T-helper 9 cell (primary cell): ENCODE data around the gene TSPAN9.

ENCODE experiments used
- DNase-seq: peaks from one replicate; pipeline ENCODE4 v3.0.0-alpha.2; 2020

TSPAN9 gene

GRCh38 chr12:3229577-3229976 is 152.4 kb downstream of the TSPAN9 start:
- no peak for DNase-seq

GRCh38 chr12:3230758-3231375 is 153.7 kb downstream of the TSPAN9 start:
- DNase-seq, result no peak

DNA sequence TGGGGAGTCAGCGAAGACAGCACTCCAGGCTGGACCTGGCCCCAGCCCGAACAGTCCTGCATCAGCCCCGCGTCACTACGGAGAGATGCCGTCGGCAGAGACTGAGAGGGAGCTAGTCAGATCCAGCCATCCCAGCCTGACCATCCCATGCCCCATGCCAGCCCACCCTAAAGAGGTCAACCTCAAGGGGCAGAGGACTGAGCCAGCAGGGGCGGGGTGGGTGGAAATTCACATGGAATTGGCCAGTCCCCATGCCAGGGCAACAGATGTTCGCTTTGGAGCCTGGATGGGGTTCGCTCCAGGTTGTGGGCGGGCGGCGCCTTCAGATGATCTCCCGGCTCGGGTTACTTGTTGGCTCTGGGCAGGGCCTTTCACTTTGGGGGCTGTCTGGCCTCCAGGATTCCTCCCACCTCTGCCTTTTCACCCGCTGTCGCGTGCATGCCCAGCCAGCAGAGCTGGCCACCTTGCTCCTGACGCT is 154.3 kb downstream of the TSPAN9 start:
- no peak for DNase-seq

DNA sequence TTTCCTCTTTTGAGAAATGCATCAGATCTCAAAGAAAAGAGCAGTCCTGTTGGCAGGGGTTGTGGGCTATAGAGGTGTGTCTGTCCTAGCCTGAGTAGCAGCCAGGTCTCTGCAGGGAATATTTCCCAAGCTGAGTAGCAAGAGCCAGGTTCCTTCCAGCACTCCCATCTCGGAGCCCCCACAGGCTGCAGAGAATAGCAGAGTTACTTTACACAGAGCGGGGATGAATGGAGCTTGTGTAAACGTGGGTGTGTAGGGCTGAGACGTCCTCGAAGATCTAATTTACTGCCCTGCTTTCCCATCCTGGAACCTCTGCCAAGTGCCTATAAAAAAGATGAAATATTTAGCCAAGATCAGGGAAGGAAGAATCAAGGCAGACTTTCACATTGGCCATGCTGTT is 156.6 kb downstream of the TSPAN9 start:
- DNase-seq, result no peak

DNA sequence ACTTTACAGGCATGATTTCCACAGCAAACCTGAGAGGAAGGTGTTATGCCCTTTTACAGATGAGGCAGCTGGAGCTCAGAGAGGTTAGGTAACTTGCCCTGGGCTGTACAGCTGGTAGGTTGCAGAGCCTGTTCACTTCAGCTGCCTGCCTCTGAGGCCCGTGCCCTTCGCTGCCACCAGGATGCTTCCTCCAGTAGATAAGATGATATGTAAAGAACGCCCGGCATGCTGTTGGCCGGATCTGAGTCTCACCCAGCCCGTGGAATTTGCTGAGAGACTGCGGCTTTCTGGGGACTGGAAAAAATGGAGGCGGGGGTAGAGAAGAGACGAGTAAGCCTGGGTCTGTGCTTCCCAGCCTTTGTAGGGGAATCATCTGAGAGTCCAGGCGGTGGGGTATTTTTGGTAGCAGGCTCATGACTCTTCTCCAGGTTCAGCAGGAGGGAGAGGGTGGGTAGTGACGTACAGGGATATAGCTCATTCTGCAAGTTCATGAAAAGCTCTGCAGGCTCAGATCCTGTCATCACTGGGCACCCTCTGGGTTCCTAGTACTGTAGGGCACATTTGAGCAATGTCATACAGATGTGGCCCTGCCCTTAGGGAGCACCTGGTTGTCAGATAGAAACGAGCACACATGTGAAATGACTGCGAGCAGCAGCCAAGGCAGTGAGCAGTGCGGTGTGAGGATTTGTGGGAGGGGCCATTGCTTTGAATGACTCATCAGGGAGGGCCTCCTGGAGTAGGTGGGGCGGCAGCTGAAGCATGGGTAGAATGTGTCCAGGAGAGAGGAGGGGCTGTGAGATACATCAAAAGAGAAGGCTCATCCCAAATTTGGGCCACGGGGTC is 159.4 kb downstream of the TSPAN9 start:
- DNase-seq, result no peak

GRCh38 chr12:3238196-3238595 is 161.0 kb downstream of the TSPAN9 start:
- DNase-seq, result no peak

DNA sequence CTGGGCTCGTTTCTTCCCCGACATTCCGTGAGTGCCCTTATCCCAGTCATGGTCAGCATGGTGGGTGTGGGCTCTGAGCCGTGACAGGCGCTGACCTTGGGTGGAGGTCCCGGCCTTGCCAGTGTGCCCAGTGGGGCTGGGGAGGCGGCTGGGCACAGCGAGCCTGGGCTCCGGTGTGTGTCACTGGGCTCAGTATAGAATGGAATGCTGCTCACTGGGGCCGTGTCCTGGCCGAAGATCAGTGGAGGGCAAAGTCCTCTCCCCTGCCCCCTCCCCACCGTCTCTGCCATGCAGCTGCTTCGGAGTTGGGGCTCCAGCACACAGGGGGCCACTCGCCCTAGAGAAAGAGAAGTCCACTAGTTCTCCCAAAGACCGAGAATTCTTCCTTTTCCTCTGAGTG is 164.4 kb downstream of the TSPAN9 start:
- no peak for DNase-seq

GRCh38 chr12:3242199-3242863 is 165.2 kb downstream of the TSPAN9 start:
- DNase-seq, result no peak

DNA sequence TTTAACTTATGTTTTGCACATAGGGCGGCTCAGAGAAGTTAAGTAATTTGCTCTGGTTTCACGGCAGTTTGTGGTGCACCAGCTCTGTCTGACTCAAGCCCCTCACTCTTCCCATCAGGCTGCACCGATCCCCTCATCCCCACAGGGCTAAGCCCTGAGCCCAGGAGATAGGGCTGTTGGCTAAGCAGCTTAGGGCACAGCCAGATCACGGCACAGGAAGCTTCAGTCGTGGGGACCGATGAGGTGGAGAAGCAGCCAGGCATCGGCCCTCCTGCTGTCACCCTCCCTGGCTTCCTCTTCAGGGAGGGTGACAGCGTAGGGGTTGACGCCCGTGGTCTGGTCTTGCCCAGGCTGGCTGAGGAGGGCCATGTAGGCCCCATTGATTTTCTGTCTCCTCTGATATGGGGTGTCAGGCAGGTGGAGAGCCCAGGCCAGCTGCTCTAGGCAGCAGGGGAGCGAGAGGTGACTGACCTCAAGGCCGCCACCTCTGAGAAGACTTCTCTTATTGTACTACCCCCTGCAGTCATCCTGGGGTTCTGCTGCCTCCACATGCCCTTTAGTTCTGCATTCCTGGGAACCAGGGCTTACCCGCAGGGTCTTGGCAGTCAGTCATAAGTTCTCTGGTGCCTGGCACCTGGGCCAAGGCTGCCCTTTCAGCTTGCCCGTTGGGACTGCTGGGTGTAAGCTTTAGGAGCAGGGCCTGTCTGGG is 166.4 kb downstream of the TSPAN9 start:
- no peak for DNase-seq

GRCh38 chr12:3244219-3244750 is 167.1 kb downstream of the TSPAN9 start:
- no peak for DNase-seq

- no peak for DNase-seq
These were observed 169.1 kb downstream of the TSPAN9 start for GRCh38 chr12:3246253-3246652.

DNA sequence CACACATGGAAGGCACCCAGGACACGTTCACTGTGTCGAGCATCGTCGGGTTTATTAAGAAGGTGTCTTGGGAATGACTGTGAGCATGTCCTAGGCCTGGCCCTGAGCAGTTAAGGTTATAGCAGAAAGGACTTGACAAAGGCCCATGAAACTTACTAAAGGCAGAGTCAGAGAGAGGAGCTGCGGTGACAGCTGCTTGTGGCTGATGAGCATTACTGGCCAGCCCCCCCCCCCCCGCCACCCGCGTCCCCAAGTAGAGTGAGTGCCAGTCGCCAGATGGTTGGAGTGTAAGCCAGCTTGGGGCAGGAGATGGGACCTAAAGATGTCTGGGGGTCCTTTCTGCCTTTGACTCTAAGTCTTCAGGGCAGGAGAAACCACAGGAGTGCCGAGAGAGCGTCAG is 169.9 kb downstream of the TSPAN9 start:
- DNase-seq, result no peak

GRCh38 chr12:3247629-3248161 is 170.5 kb downstream of the TSPAN9 start:
- no peak for DNase-seq

DNA sequence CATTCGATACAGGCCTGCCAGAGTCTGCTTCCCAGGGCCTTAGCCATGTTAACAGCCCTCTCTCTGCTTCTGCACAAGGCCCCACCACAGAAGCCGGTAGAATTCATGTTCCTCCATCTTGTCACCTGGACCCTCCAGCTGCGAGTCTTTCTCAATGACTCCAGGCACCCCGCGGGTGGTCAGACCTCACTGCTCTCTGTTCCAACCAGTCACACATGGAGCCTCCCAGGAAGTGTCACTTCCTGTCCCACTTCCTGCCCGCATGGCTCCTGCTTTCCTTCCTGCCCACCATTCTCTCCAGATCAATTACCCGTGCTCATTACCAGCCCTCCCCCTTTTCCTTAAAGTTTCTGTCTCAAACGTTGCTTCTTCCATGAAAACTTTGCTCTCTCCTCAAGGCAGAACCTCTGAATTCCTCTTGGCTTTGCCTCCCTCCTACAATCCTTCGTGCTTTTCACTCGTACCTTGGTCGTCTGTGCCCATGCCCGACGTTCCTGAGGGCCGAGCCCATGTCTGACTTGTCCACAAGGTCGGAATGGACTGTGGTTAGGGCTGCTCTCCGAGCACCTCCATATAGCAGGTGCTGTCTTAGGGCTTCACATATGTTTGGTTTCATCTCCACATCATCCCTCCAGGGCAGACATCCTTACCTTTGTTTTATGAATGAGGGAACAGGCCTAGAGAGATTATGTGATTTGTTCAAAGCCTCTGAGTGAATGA is 172.1 kb downstream of the TSPAN9 start:
- no peak for DNase-seq

- DNase-seq, result no peak
These were observed 172.9 kb downstream of the TSPAN9 start for GRCh38 chr12:3250034-3250433.

DNA sequence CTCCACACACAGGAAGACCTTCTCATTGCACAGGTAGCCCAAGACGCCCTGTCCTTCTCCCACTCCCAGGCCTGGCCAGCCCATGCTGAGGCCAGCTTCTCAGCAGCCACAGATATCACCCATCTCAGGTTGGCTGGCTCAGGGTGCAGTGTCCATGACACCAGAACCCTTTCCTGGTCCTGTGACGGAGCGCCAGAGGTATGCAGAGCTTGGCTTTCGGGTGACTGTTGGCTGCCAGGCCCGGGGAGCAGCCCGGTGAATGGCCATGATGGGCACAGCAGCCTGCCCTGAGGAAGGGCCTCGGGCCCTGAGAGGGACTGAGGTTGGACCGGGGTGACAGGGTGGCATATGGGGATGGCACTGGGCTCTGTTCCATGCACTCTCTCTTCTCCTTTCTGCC is 173.4 kb downstream of the TSPAN9 start:
- DNase-seq, result no peak

- no peak for DNase-seq
These were observed 173.9 kb downstream of the TSPAN9 start for GRCh38 chr12:3251067-3251466.

DNA sequence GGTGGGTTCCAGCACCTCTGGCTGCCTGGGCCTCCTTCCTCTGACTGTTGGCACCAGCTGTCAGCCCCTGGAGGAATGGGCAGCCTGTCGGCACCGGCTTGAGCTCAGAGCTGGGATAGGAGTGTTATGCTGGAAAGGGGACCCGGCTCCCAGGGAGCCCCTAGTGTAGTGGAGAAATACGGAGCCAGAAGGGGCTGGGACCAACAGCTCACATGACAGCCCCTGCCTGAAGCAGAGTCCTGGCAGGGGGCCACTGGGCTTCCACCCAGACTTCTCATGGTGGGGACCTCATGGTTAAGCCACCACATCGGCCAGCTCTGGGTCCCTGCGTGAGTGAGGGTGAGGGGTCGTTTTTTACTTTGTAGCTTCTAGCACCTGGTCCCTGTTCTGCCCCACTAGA is 174.5 kb downstream of the TSPAN9 start:
- DNase-seq, result no peak

- DNase-seq, result no peak
These were observed 175.3 kb downstream of the TSPAN9 start for GRCh38 chr12:3252450-3252891.

DNA sequence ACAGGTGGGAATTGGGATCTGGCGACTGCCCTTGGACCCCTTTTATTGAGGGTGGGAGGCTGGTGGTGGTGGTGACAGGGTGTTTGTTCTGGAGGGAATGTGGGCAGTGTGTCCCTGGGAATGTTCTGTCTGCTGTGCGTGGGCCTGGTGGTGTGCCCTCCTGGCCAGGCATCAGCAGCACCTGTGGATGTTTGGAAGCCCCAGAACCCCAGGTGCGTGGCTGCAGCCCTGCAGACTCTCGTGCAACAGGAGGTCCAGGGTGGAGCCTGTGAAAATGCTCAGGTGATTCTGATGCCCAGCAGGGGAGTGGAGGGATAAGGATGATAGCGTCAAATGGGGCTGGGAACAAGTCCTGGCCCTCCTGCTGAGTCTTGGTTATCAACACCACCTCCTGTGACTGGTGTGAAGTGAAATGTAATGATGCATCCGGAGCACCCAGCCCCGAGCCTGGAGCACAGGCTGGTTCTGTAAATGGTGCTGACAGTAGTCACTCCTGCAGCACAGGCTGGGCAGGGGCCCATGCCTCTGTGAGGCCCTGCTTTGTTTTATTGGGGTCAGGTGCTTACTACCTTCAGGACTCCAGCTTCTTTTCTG is 176.6 kb downstream of the TSPAN9 start:
- no peak for DNase-seq

DNA sequence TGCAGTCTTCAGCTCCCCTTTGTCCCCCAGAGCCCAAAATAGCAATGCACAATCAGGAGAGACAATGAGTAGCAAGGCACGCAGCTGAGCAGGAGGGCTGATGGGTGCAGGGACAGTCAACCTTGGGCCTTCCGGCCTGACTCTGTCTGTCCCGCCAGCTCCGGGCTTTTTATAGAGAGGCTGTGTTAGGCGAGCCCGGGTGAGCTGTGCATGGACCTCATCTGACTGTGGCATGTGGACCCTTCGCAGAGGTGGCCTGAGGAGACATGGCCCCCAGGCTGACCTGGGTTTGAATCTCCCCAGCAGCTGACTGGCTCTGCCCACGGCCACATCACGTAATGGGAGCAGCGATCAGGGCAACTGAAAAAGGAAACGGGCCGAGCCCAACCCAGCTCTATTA is 177.9 kb downstream of the TSPAN9 start:
- DNase-seq, result no peak
